Measurements from ENCODE around the gene VMAC.
"Not testable (repeated sequence)": the region's sequence is repeated elsewhere in the genome, so short reads cannot be mapped to it uniquely, and the experiment has no call there.

The VMAC gene

GRCh38 chr19:5867201-5868136 lies 37.2 kb upstream of the VMAC start:
- no peak overlapping the region for H3K27ac ChIP-seq
- TF ChIP-seq, protein P1, sequence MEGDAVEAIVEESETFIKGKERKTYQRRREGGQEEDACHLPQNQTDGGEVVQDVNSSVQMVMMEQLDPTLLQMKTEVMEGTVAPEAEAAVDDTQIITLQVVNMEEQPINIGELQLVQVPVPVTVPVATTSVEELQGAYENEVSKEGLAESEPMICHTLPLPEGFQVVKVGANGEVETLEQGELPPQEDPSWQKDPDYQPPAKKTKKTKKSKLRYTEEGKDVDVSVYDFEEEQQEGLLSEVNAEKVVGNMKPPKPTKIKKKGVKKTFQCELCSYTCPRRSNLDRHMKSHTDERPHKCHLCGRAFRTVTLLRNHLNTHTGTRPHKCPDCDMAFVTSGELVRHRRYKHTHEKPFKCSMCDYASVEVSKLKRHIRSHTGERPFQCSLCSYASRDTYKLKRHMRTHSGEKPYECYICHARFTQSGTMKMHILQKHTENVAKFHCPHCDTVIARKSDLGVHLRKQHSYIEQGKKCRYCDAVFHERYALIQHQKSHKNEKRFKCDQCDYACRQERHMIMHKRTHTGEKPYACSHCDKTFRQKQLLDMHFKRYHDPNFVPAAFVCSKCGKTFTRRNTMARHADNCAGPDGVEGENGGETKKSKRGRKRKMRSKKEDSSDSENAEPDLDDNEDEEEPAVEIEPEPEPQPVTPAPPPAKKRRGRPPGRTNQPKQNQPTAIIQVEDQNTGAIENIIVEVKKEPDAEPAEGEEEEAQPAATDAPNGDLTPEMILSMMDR (conservative IDR thresholded peaks at IDR 0.05), result no peak

DNA sequence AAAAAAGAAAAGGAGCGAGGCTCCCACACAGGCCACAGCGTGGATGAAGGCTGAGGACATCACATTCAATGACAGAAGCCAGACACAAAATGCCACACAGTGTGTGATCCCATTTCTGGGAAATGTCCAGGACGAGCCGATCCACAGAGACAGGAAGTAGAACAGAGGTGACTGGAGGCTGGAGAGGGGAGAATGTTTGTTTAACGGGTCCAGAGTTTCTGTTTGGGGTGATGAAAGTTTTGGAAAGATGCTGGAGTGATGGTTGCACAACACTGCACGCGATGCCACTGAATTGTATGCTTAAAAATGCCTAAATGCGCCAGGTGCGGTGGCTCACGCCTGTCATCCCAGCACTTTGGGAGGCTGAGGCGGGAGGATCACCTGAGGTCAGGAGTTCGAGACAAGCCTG lies 33.7 kb upstream of the VMAC start:
- H3K27ac ChIP-seq, result no peak overlapping the region
- TF ChIP-seq, protein P1 (conservative IDR thresholded peaks at IDR 0.05), result no peak

GRCh38 chr19:5873617-5874199 lies 31.0 kb upstream of the VMAC start:
- H3K27ac ChIP-seq, result no peak overlapping the region
- TF ChIP-seq, protein P1 (conservative IDR thresholded peaks at IDR 0.05), result no peak

GRCh38 chr19:5874496-5874895 lies 30.2 kb upstream of the VMAC start:
- H3K27ac ChIP-seq, result not testable (repeated sequence)

DNA sequence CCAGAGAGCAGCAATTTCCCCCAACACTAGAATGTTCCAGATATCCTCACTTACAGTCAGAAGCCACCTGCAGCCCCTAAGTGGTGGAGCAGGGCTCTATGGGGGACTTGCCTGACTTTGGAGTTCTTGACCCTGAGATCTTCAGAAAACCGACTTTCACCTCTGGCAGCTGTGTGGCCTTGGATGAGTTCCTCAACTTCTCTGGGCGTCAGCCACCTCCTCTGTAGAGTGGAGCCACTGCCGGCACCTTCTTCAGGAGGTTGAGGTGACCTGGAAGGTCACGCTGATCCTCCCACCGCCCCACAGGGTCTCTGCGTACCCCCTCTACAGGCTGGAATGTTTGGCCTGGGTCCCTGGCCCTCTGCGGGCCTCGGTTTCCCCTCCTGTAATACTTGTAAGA lies 27.2 kb upstream of the VMAC start:
- TF ChIP-seq, protein P1 (conservative IDR thresholded peaks at IDR 0.05), result no peak
- H3K27ac ChIP-seq, result no peak overlapping the region

GRCh38 chr19:5877882-5878281 lies 26.8 kb upstream of the VMAC start:
- TF ChIP-seq, protein P1 (conservative IDR thresholded peaks at IDR 0.05), result no peak
- H3K27ac ChIP-seq, result no peak overlapping the region

DNA sequence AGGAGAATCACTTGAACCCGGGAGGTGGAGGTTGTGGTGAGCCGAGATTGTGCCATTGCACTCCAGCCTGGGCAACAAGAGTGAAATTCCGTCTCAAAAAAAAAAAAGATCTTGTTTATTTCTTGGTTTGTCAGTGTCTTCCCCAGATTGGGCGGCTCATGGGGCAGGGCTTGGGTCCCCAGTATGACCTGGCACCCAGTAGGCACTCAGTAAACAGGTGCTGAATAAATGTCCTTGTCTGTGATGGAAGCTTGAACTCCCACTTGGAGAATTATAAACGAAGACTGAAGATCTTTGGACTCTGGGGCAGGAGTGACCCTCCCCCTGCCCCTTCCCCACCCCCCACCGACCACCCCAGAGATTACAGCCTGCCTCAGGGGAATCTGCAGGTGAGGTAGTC lies 24.5 kb upstream of the VMAC start:
- TF ChIP-seq, protein P1 (conservative IDR thresholded peaks at IDR 0.05), result no peak
- H3K27ac ChIP-seq, result no peak overlapping the region

GRCh38 chr19:5880604-5881078 lies 24.0 kb upstream of the VMAC start:
- TF ChIP-seq, protein P1 (conservative IDR thresholded peaks at IDR 0.05), result no peak
- no peak overlapping the region for H3K27ac ChIP-seq

Measured in VCaP (cell line).